CD4-positive, alpha-beta T cell treated with Interferon gamma for 1 hour (primary cell): ENCODE measurements around the gene AVP.
"Not testable (repeated sequence)": the region's sequence is repeated elsewhere in the genome, so short reads cannot be mapped to it uniquely, and the experiment has no call there.

ENCODE experiments used
- DNase-seq: peaks from one replicate; pipeline ENCODE4 v3.0.0-alpha.2; 2020

AVP gene

DNA sequence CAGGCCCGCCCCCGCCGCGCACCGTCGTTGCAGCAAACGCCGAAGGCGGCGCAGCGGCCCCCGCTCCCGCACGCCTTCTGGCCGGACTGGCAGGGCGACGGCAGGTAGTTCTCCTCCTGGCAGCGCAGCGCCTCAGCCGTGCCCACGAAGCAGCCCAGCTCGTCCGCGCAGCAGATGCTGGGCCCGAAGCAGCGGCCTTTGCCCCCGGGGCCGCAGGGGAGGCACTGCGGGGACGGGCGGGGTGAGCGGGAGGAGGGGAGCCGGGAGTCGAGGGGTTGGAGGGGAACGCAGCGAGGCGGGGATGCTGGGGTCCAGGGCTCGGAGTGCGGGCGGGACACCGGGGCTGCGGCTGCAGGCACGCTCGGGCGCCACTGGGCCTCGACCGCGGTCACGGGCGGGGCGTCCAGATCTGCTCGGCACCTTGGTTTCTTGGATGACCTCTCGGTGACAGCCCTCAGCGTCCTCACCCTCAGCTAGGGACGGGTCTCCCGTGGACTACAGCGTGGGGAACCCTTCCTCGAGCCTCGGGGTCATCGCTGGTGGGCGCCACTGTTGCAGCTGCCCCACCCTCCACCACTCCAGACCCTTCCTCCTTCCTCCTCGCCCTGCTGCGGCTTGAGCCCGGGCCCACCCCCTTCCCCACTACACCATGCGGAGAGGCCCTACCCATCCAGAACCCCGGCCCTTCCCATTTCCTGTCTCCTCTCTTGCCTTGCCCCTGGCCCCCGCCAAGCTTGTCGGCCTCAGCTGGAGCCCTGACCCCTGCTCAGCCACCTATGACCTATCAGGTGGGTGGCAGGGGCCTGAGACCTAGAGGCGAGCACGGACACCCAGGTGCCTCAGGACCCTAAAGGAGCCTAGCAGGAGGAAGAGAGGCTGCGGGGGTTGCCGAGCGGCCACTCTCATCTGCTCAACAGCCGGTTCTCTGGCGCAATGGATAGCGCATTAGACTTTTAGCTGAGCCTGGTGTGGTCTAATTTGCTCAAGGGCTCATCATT, 1.3 kb downstream of the AVP start:
- DNase-seq, result no peak

DNA sequence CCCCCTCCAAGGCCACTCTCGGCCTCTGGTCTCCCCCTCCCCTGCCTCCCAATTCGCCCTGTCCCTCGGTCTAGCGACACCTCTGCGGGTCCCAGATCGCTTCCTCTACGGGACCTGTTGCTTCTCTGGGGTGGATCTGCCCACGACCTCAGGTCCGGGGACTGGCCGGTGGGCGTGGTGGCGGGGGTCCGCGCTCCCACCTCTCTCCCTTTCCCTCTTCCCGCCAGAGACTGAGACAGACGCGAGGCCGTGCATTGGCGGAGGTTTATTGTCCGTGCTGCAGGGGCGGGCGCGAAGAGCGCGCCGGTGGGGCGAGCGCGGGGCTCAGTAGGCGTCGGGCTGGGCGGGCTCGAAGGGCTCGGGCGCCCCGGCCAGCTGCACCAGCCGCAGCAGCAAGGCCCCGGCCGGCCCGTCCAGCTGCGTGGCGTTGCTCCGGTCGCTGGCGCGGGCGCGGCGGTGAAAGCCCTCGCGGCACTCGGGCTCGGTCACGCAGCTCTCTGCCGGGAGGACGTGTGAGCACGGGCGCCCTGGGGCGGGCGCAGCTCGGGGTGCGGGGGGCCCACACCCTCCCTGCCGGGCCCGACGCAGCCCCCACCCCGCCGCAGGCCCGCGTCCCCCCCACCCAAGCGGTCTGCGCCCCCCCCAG, 2.1 kb downstream of the AVP start:
- no peak for DNase-seq

- DNase-seq, result no peak
These were observed 2.9 kb downstream of the AVP start for GRCh38 chr20:3081641-3082040.

- no peak for DNase-seq
These were observed 3.6 kb downstream of the AVP start for GRCh38 chr20:3080939-3081388.

DNA sequence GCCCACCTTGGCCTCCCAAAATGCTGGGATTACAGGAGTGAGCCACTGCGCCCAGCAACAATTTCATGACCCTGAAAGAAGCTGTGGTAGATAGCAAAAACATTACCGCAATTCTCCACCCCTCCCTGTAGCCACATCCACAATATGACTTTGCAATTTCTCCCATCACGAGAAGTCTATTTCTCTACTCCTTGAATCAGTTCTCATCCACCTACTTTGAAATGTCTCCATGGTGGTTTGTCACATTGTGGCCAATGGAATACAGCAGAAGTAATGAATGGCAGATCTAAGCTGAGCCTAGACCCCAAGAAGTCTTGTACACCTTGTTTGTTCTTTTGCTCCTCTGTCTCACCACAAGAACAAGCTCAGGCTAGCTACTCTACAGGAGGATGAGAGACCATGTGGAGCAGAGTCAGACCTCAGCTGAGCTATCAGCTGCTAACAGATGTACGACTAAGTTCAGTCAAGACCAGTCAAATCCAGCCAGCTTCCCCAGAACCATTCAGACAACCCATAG, 6.8 kb downstream of the AVP start:
- DNase-seq, result no peak

GRCh38 chr20:3075315-3075714, 9.2 kb downstream of the AVP start:
- DNase-seq, result not testable (repeated sequence)

DNA sequence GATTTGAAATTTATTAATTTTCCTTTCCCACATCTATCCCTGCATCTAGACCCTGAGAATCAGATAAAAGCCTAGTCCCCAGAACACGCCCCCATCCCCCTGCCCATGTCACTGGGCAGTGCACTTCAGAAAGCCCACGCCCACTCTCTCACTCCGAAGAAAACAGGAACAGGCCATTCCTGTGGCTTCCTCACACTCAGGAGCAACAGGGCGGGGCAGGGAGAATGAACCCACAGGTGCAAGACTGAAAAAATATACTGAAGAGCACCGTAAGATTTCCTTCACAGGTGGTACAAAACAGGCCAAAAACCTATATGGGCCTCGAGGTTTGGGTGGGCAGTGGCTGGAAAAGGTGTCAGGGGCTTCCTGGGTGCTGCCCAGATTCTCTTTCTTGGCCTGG, 9.7 kb downstream of the AVP start:
- DNase-seq, result no peak

- DNase-seq, result not testable (repeated sequence)
These were observed 11.3 kb downstream of the AVP start for GRCh38 chr20:3073251-3073643.

GRCh38 chr20:3072530-3073250, 11.8 kb downstream of the AVP start:
- DNase-seq, result no peak

- DNase-seq, result peak; percentile 78
These were observed 12.7 kb downstream of the AVP start, which contains the start of gene OXT for GRCh38 chr20:3071610-3072529. OXT (plus strand) TSS chr20:3071620; CDS start chr20:3071656, 36 bp downstream.

- DNase-seq, result no peak
These were observed 13.3 kb downstream of the AVP start for GRCh38 chr20:3071266-3071609.

DNA sequence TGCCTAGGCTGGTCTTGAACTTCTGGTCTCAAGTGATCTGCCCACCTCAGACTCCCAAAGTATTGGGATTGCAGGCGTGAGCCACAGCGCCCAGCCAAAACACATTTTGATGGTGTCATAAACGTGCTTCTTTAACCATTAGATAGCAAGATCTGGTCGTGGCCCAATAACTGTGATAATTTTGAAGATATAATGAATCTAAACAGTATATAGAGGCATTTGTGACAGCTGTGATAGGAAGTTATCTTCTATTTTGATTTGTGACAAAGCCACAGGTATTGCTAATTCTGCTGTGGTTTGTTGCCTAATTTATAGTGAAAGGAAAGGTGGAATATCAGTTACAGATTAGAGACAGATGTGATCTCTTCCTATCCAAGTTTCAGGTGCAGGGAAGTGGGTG, 13.8 kb downstream of the AVP start:
- DNase-seq, result no peak

- peak; percentile 38 for DNase-seq
These were observed 15.3 kb downstream of the AVP start for GRCh38 chr20:3068986-3069900.

DNA sequence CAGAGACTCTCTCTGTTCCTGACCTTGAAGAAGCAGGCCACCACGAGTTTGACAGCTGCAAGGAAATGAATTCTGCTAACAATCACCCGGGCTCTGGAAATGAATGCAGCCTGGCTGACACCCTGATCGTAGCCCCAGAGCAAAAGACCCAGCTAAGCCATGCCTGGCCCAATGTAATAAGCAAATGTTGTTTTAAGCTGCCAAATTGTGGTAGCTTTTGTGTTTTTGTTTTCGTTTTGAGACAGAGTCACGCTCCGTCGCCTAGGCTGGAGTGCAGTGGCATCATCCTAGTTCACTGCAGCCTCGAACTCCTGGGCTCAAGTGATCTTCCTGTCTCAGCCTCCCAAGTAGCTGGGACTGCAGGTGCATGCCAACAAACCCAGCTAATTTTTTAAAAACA, 16.4 kb downstream of the AVP start:
- no peak for DNase-seq

DNA sequence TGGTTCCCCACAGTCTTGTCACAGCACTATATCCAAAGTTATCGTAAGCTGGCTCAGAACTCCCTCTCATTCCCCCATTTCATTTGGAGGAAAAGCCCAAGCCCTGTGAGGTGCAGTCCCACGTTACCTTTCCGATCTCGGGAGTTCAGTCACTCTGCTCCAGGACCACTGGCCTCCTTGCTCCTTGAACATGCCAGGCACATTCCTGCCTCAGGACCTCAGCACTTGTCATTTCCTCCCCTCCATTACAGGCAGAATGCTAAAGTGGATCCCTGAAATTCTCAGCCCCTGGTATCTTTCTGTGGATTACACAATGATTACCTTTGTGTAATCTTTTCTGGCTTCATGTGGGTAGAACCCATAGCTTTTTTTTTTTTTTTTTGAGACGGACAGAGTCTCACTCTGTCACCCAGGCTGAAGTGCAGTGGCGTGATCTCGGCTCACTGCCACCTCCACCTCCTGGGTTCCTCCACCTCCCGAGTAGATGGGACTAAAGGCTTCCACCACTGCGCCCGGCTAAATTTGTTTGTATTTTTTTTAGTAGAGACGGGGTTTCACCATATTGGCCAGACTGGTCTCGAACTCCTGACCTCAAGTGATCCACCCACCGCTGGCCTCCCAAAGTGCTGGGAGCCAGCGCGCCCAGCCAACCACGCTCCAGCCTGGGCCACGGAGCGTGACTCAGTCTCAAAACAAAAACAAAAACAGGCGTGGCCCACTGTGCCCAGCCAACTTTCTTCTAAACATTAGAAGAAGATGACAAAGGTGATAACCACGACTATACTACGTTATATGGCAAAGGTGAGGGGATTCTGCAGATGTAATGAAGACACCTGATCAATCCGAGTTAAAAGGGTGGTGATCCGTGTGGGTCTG, 17.1 kb downstream of the AVP start:
- DNase-seq, result no peak

- not testable (repeated sequence) for DNase-seq
These were observed 20.4 kb downstream of the AVP start for GRCh38 chr20:3064119-3064518.

- DNase-seq, result no peak
These were observed 25.0 kb downstream of the AVP start for GRCh38 chr20:3059489-3059888.

- no peak for DNase-seq
These were observed 33.0 kb downstream of the AVP start for GRCh38 chr20:3051385-3052019.
